ENCODE data around the gene APOA1. TPM values are rescaled to one million over a fixed set of nuclear protein-coding genes. Genes with fewer than 3 reads are reported as not detected.
"Not testable (repeated sequence)": the region's sequence is repeated elsewhere in the genome, so short reads cannot be mapped to it uniquely, and the experiment has no call there.

Gene APOA1
- total and polyA plus RNA-seq, 10 of the 15 experiments (the other 5 are each of a cell fraction or from before 2014, with no cell fraction given), result 0.10 to 2.4 (median 0.24) TPM; not detected in 3

DNA sequence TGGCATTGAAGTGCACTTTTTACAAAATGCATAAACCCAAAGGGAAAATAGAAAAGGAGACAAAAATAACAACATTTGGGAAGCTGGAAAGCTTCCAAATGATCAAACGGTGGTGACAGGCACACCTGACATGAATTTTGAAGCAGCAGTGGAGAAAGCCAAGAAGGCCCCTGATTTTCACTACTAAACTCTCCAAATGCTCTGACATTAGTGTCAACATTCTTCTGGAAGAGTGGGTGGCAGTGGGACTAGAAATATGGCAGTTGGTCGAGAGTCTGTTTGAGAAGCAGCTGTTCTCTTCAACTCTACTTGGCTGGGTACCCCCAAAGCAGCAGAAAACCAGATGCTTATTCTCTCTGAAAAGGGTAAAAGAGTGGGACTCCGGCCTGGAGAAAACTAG lies 33.4 kb downstream of the APOA1 start (continued):
- TF ChIP-seq, protein P1, sequence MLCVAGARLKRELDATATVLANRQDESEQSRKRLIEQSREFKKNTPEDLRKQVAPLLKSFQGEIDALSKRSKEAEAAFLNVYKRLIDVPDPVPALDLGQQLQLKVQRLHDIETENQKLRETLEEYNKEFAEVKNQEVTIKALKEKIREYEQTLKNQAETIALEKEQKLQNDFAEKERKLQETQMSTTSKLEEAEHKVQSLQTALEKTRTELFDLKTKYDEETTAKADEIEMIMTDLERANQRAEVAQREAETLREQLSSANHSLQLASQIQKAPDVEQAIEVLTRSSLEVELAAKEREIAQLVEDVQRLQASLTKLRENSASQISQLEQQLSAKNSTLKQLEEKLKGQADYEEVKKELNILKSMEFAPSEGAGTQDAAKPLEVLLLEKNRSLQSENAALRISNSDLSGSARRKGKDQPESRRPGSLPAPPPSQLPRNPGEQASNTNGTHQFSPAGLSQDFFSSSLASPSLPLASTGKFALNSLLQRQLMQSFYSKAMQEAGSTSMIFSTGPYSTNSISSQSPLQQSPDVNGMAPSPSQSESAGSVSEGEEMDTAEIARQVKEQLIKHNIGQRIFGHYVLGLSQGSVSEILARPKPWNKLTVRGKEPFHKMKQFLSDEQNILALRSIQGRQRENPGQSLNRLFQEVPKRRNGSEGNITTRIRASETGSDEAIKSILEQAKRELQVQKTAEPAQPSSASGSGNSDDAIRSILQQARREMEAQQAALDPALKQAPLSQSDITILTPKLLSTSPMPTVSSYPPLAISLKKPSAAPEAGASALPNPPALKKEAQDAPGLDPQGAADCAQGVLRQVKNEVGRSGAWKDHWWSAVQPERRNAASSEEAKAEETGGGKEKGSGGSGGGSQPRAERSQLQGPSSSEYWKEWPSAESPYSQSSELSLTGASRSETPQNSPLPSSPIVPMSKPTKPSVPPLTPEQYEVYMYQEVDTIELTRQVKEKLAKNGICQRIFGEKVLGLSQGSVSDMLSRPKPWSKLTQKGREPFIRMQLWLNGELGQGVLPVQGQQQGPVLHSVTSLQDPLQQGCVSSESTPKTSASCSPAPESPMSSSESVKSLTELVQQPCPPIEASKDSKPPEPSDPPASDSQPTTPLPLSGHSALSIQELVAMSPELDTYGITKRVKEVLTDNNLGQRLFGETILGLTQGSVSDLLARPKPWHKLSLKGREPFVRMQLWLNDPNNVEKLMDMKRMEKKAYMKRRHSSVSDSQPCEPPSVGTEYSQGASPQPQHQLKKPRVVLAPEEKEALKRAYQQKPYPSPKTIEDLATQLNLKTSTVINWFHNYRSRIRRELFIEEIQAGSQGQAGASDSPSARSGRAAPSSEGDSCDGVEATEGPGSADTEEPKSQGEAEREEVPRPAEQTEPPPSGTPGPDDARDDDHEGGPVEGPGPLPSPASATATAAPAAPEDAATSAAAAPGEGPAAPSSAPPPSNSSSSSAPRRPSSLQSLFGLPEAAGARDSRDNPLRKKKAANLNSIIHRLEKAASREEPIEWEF (IDR thresholded peaks at IDR 0.05; ENCODE audit: insufficient replicate concordance, low read depth, low read length), result no peak
- TF ChIP-seq POLR2A (IDR thresholded peaks at IDR 0.05; ENCODE audit: low read depth, low read length), result no peak

DNA sequence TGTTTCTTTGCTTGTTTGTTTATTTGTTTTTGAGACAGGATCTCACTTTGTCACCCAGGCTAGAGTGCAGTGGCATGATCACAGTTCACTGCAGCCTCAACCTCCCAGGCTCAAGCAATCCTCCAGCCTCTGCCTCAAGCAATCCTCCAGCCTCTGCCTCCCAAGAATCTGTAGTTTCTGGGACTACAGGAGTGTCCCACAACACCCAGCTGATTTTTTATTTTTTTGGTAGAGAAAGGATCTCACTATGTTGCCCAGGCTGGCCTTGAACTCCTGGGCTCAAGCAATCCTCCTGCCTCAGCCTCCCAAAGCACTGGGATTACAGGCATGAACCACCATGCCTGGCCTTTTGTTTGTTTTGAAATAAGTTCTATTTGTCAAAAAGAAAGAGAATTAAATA lies 35.8 kb downstream of the APOA1 start:
- RAD21 ChIA-PET (ENCODE audit: unreplicated experiment); ATAC-seq; H3K4me1 ChIP-seq (ENCODE audit: control insufficient read depth, insufficient read depth, low read length); FAIRE-seq; H3K9me3 ChIP-seq (replicated peaks; ENCODE audit: control insufficient read depth, insufficient read depth, low read length); BruUV-seq (replicated peaks); H2AFZ ChIP-seq (ENCODE audit: control insufficient read depth, low read depth, low read length); H3K4me2 ChIP-seq (ENCODE audit: control insufficient read depth, insufficient read depth); H3K9ac ChIP-seq (ENCODE audit: control insufficient read depth, insufficient read depth, low read length); intact Hi-C loops (cut with micrococcal nuclease; ENCODE audit: unreplicated experiment); H4K20me1 ChIP-seq (ENCODE audit: control insufficient read depth, insufficient read depth); H3K4me3 ChIP-seq; H3K79me2 ChIP-seq (ENCODE audit: control insufficient read depth, insufficient read depth, low read length); H3K36me3 ChIP-seq (ENCODE audit: control insufficient read depth in 2 of 2, insufficient read depth in 2 of 2, low read length in 1 of 2); H3K27ac ChIP-seq (ENCODE audit: control insufficient read depth, insufficient read depth); POLR2A ChIA-PET; SMC1A ChIA-PET (ENCODE audit: uncharacterized antibody, unreplicated experiment); DNase-seq (ENCODE audit: low read depth, low spot score); H3K27me3 ChIP-seq (replicated peaks in 1 of 2; ENCODE audit: control insufficient read depth in 2 of 2, insufficient read depth in 2 of 2, low read length in 1 of 2); in situ Hi-C loops (cut with MboI): not testable (repeated sequence)
- CTCF ChIA-PET, result interaction anchor here (1.0 to 2.5 kb wide), 2 partner anchors 11 to 425 kb away, joined by 3 to 10 read pairs; partner anchors contain the start of gene APOA5
